Endothelial cell of umbilical vein (primary cell): Measurements from ENCODE around the gene STOML1. TPM values are rescaled to one million over a fixed set of nuclear protein-coding genes. Genes with fewer than 3 reads are reported as not detected.

ENCODE experiments used
- BruUV-seq: library from RNA; stranded (reverse); fragments of 400-500 nt; replicated peaks from 2 replicates; lab custom pipeline; 2021; lab: Mats Ljungman, UMichigan
- CTCF ChIA-PET: fragments of 300-600, 350-600 bp; sonication (Branson Sonifier 250); formaldehyde crosslinking; loops from one replicate; lab custom pipeline; 2021; ENCODE audit warnings: antibody characterized with exemption, inconsistent platforms; lab: Charles Lee
- POLR2A ChIA-PET: fragments of 300-600, 350-600 bp; sonication (Branson Sonifier 250); formaldehyde crosslinking; loops from one replicate; lab custom pipeline; 2021; ENCODE audit warnings: antibody characterized with exemption, inconsistent platforms; lab: Charles Lee
- DNase-seq: peaks from one replicate; pipeline ENCODE4 v3.0.0-alpha.2; 2011; ENCODE audit warnings: low read depth, low spot score
- FAIRE-seq: peaks from 2 replicates; lab custom pipeline; 2011; peaks lifted over from hg19 to GRCh38; lab: Jason Lieb, UNC
- H2AFZ ChIP-seq: 2 replicates; pipeline ENCODE4 v1.6.0; 2012; ENCODE audit warnings: low read depth, low read length, control low read depth, inconsistent platforms
- H3K27ac ChIP-seq: 2 replicates; pipeline ENCODE4 v1.5.1; 2011; ENCODE audit warnings: low read depth, mild to moderate bottlenecking, control low read depth, low read length, moderate library complexity; ENCODE audit not compliant: insufficient read depth
- H3K27me3 ChIP-seq, 2 experiments: 2 replicates each; pipeline versions ENCODE4 v1.6.0 to v1.6.1; 2011; ENCODE audit warnings: low read length in 2 of 2, mixed read lengths in 1 of 2; ENCODE audit not compliant: control insufficient read depth in 2 of 2, insufficient read depth in 2 of 2
- H3K36me3 ChIP-seq, 2 experiments: 2 replicates in 1 of 2; 3 replicates in 1 of 2; pipeline ENCODE4 v1.5.1; 2011; ENCODE audit warnings: low read length in 2 of 2, mild to moderate bottlenecking in 1 of 2, moderate library complexity in 1 of 2; ENCODE audit not compliant: control insufficient read depth in 2 of 2, insufficient read depth in 2 of 2; ENCODE audit errors: extremely low read depth in 1 of 2
- H3K4me1 ChIP-seq: 3 replicates; pipeline ENCODE4 v1.5.1; 2011; ENCODE audit warnings: mild to moderate bottlenecking, low read length; ENCODE audit not compliant: control insufficient read depth, insufficient read depth; ENCODE audit errors: extremely low read depth
- H3K4me2 ChIP-seq: 2 replicates; pipeline ENCODE4 v1.6.1; 2011; ENCODE audit warnings: low read length, control low read depth, mixed read lengths; ENCODE audit not compliant: insufficient read depth
- H3K4me3 ChIP-seq, 3 experiments: fragments of 200-600 bp in 1 of 3; sonication (generic), shearing (Covaris generic) in 1 of 3; replicated peaks in 1 of 3; 2 replicates each; pipeline ENCODE4 v1.5.1; 2011 to 2016; ENCODE audit warnings: control low read depth in 3 of 3, low read length in 3 of 3, mild to moderate bottlenecking in 2 of 3, inconsistent platforms in 1 of 3, low read depth in 1 of 3, moderate library complexity in 1 of 3; ENCODE audit not compliant: insufficient read depth in 1 of 3
- H3K79me2 ChIP-seq: 2 replicates; pipeline ENCODE4 v1.6.0; 2012; ENCODE audit warnings: low read length, inconsistent platforms; ENCODE audit not compliant: control insufficient read depth, insufficient read depth
- H3K9ac ChIP-seq: replicated peaks from 2 replicates; pipeline ENCODE3; 2011; ENCODE audit warnings: low read length, control low read depth; ENCODE audit not compliant: insufficient read depth; ENCODE audit errors: extremely low read depth
- H3K9me1 ChIP-seq: replicated peaks from 3 replicates; pipeline ENCODE4 v1.6.0; 2011; ENCODE audit warnings: mild to moderate bottlenecking, low read length; ENCODE audit not compliant: control insufficient read depth, insufficient read depth; ENCODE audit errors: extremely low read depth
- H3K9me3 ChIP-seq: replicated peaks from 2 replicates; pipeline ENCODE4 v1.5.1; 2012; ENCODE audit warnings: low read length, inconsistent platforms; ENCODE audit not compliant: control insufficient read depth, insufficient read depth
- H4K20me1 ChIP-seq: replicated peaks from 2 replicates; pipeline ENCODE3; 2011; ENCODE audit warnings: mild to moderate bottlenecking, low read length; ENCODE audit not compliant: control insufficient read depth, insufficient read depth; ENCODE audit errors: extremely low read depth
- CTCF ChIP-seq, 2 donors: IDR thresholded peaks; 1 replicate in 1 of 2; 2 replicates in 1 of 2; pipeline ENCODE4 v1.5.1; 2011; ENCODE audit warnings: low read length in 2 of 2, mild to moderate bottlenecking in 2 of 2, moderate library complexity in 2 of 2, control low read depth in 1 of 2, inconsistent platforms in 1 of 2, low read depth in 1 of 2; ENCODE audit not compliant: insufficient read depth in 1 of 2; ENCODE audit errors: extremely low read depth in 1 of 2
- GATA2 ChIP-seq: IDR thresholded peaks from 2 replicates; pipeline ENCODE4 v1.7.0; 2011; ENCODE audit warnings: low read depth, mild to moderate bottlenecking, moderate library complexity, mixed read lengths, low read length; ENCODE audit not compliant: insufficient read length, insufficient read depth
- dilution Hi-C: fragments of 300-500 bp; cut with MboI; formaldehyde crosslinking; loops from one replicate; pipeline ENCODE4 v1.15.0; 2019; ENCODE audit warnings: low sequenced_read_pairs; ENCODE audit not compliant: extremely low pct_ligation_motif_present
- intact Hi-C: fragments of 100-400 bp; cut with micrococcal nuclease; formaldehyde crosslinking; loops from one replicate; pipeline ENCODE4 v1.10.0; 2022
- polyA plus RNA-seq, 4 experiments: library from polyadenylated mRNA; depleted of rRNA in 3 of 4; stranded (reverse) in 3 of 4; unstranded in 1 of 4; fragments of >200 nt; gene quantifications; 2 replicates each; pipeline versions ENCODE4 v1.2.1 to v1.2.3, GENCODE V29; 2011 to 2012; ENCODE audit warnings: missing spikeins in 1 of 4
- total RNA-seq: library from RNA; stranded (reverse); gene quantifications from 2 replicates; pipeline ENCODE4 v1.2.3, GENCODE V29; 2021

STOML1 gene
- total and polyA plus RNA-seq, 2 donors (not counting 3 experiments of a cell fraction or from before 2014, with no cell fraction given), result 12.9 to 15.4 TPM

- H3K79me2 ChIP-seq, result no peaks in the 10 kb centered on the region
- H3K9me3 ChIP-seq, result no peaks in the 10 kb centered on the region
- no peaks in the 10 kb centered on the region for H4K20me1 ChIP-seq
- CTCF ChIA-PET, result interaction anchor here (0.6 to 15.1 kb wide), 26 partner anchors 8 to 401 kb away, joined by 3 to 651 read pairs (median 6); partner anchors contain the start of genes LOXL1, PML and STOML1
- peaks cover 9% of the 10 kb centered on the region for H3K4me1 ChIP-seq
- no peak overlapping the region for H3K4me2 ChIP-seq
- H3K9ac ChIP-seq, result no peak overlapping the region
- H3K9me1 ChIP-seq, result no peaks in the 10 kb centered on the region
- TF ChIP-seq GATA2 (no peak), CTCF (IDR thresholded peaks at IDR 0.05; ENCODE audit: extremely low read depth in 1 of 2, insufficient read depth in 1 of 2, low read depth in 1 of 2, low read length in 2 of 2) (peak; percentile 53 to 76)
- BruUV-seq, result no TSS peak
- dilution Hi-C loops (no loop called here), intact Hi-C loops (loop anchor here (1.0 kb wide), 3 partner anchors 42 to 85 kb away; partner anchors contain the start of gene PML)
- H3K27me3 ChIP-seq, result no peaks in the 10 kb centered on the region
- H3K4me3 ChIP-seq, result no peak overlapping the region
- peaks cover 8 to 34% of the 10 kb centered on the region in 2 experiments for H3K36me3 ChIP-seq
- POLR2A ChIA-PET, result interaction anchor here (1.0 to 1.2 kb wide), 2 partner anchors 9 to 63 kb away, joined by 3 to 9 read pairs; no protein-coding TSS in a partner anchor
- peak; percentile 87 for FAIRE-seq
- DNase-seq, result peak; percentile 59
- H2AFZ ChIP-seq, result no peak overlapping the region
- H3K27ac ChIP-seq, result no peak overlapping the region
Observed at GRCh38 chr15:74036271-74037170, 44.4 kb upstream of the STOML1 start.
